WTC11 (cell line): ENCODE data around the gene TFDP1.

ENCODE experiments used
- CREM ChIP-seq: sonication (generic); formaldehyde crosslinking; IDR thresholded peaks from 2 replicates; pipeline ENCODE4 v1.8.1; 2022; ENCODE audit warnings: mild to moderate bottlenecking, missing genetic modification reagents, moderate library complexity
- TF ChIP-seq, protein P1 (sequence below): fragments of 200-600 bp; IDR thresholded peaks from 2 replicates; pipeline ENCODE4 v1.8.0; 2022; ENCODE audit warnings: antibody characterized with exemption

DNA sequence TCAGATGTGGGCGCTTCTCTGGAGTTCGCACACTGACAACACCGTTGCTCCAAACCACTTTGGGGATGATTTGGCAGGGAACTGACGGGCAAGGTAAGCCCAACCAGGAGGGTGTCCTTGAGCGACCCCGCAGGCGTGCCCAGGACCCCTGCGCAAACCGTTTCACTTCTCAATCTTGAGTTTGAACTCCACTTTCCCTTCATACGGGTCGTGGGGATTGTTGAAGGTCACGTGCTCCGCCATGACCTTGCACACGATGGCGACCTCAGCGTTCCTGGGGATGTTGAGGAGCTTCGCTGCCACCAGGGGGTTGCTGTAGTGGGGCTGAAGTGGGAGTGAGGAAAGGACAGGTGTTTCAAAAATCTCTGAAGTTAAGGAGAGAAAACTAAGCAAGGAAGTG lies 64.7 kb downstream of the TFDP1 start:
- TF ChIP-seq CREM (CRISPR knock-in tag): no peak
- TF ChIP-seq, protein P1, sequence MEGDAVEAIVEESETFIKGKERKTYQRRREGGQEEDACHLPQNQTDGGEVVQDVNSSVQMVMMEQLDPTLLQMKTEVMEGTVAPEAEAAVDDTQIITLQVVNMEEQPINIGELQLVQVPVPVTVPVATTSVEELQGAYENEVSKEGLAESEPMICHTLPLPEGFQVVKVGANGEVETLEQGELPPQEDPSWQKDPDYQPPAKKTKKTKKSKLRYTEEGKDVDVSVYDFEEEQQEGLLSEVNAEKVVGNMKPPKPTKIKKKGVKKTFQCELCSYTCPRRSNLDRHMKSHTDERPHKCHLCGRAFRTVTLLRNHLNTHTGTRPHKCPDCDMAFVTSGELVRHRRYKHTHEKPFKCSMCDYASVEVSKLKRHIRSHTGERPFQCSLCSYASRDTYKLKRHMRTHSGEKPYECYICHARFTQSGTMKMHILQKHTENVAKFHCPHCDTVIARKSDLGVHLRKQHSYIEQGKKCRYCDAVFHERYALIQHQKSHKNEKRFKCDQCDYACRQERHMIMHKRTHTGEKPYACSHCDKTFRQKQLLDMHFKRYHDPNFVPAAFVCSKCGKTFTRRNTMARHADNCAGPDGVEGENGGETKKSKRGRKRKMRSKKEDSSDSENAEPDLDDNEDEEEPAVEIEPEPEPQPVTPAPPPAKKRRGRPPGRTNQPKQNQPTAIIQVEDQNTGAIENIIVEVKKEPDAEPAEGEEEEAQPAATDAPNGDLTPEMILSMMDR: no peak
